BLaER1 treated with 17β-estradiol and CSF1 and Interleukin-3, amounts not matched to agents 10 nM and 100 nM (cell line): ENCODE measurements around the gene SELENOS.
A peak's percentile ranks its signal among the peaks of the same experiment; 100 is the strongest.

Experiments
- H3K27ac ChIP-seq, 11 experiments: shearing (Covaris generic); formaldehyde crosslinking; 2 replicates each; pipeline ENCODE4 v1.8.1; 2022
- H3K27me3 ChIP-seq, 11 experiments: shearing (Covaris generic); formaldehyde crosslinking; 2 replicates each; pipeline ENCODE4 v1.8.1; 2022
- H3K36me3 ChIP-seq, 11 experiments: shearing (Covaris generic); formaldehyde crosslinking; 2 replicates each; pipeline ENCODE4 v1.8.1; 2022
- H3K4me1 ChIP-seq, 10 experiments: shearing (Covaris generic); formaldehyde crosslinking; 2 replicates each; pipeline ENCODE4 v1.8.1; 2022
- H3K4me2 ChIP-seq, 11 experiments: shearing (Covaris generic); formaldehyde crosslinking; 2 replicates each; pipeline ENCODE4 v1.8.1; 2022
- H3K4me3 ChIP-seq, 10 experiments: shearing (Covaris generic); formaldehyde crosslinking; 2 replicates each; pipeline ENCODE4 v1.8.1; 2022
- H3K9ac ChIP-seq, 11 experiments: shearing (Covaris generic); formaldehyde crosslinking; 2 replicates each; pipeline ENCODE4 v1.8.1; 2022
- H3K9me3 ChIP-seq, 11 experiments: shearing (Covaris generic); formaldehyde crosslinking; replicated peaks in 1 of 11; 2 replicates each; pipeline ENCODE4 v1.8.1; 2022
- H4K20me1 ChIP-seq, 11 experiments: shearing (Covaris generic); formaldehyde crosslinking; 2 replicates each; pipeline ENCODE4 v1.8.1; 2022
- Cebpa-rat ChIP-seq, 11 experiments: shearing (Covaris generic); IDR thresholded peaks; 2 replicates each; pipeline ENCODE4 v1.8.1; 2022

Gene SELENOS

GRCh38 chr15:101313041-101313761 lies 35.9 kb upstream of the SELENOS start:
- Histone ChIP-seq H3K27ac (no peak overlapping the region), H3K9me3 (no peaks in the 10 kb centered on the region), H3K9ac (no peak overlapping the region), H4K20me1 (no peaks in the 10 kb centered on the region), H3K27me3 (no peaks in the 10 kb centered on the region), H3K36me3 (no peaks in the 10 kb centered on the region), H3K4me1 (peaks cover 0 to 18% (median 10%) of the 10 kb centered on the region in 10 experiments; a peak in 12 of 20 replicates), H3K4me2 (no peak overlapping the region), H3K4me3 (no peak overlapping the region)
- TF ChIP-seq Cebpa-rat (IDR thresholded peaks at IDR 0.05), result no peak

- Histone ChIP-seq H3K36me3 (no peaks in the 10 kb centered on the region), H4K20me1 (peaks cover 0 to 2% (median 0%) of the 10 kb centered on the region in 11 experiments; a peak in 1 of 22 replicates), H3K4me2 (no peak overlapping the region), H3K27me3 (no peaks in the 10 kb centered on the region), H3K27ac (no peak overlapping the region), H3K9ac (no peak overlapping the region), H3K4me3 (no peak overlapping the region), H3K9me3 (no peaks in the 10 kb centered on the region), H3K4me1 (peaks cover 0 to 33% (median 17%) of the 10 kb centered on the region in 10 experiments; a peak in 12 of 20 replicates)
- no peak for TF ChIP-seq Cebpa-rat (IDR thresholded peaks at IDR 0.05)
Observed at GRCh38 chr15:101310508-101310907, 33.2 kb upstream of the SELENOS start.

GRCh38 chr15:101310161-101310480 lies 32.8 kb upstream of the SELENOS start:
- H3K4me3 ChIP-seq, result no peak overlapping the region
- no peaks in the 10 kb centered on the region for H3K27me3 ChIP-seq
- no peak overlapping the region for H3K4me2 ChIP-seq
- H3K4me1 ChIP-seq, result peaks cover 0 to 31% (median 15%) of the 10 kb centered on the region in 10 experiments; a peak in 11 of 20 replicates
- H3K9ac ChIP-seq, result no peak overlapping the region
- peaks cover 0 to 2% (median 0%) of the 10 kb centered on the region in 11 experiments; a peak in 1 of 22 replicates for H4K20me1 ChIP-seq
- H3K9me3 ChIP-seq, result no peaks in the 10 kb centered on the region
- H3K36me3 ChIP-seq, result no peaks in the 10 kb centered on the region
- no peak overlapping the region for H3K27ac ChIP-seq
- TF ChIP-seq Cebpa-rat (IDR thresholded peaks at IDR 0.05), result no peak

GRCh38 chr15:101309436-101310160 lies 32.3 kb upstream of the SELENOS start:
- Histone ChIP-seq H3K4me1 (peaks cover 0 to 28% (median 15%) of the 10 kb centered on the region in 10 experiments; a peak in 11 of 20 replicates), H3K27me3 (no peaks in the 10 kb centered on the region), H3K27ac (no peak overlapping the region), H3K9me3 (no peaks in the 10 kb centered on the region), H3K4me3 (no peak overlapping the region), H4K20me1 (peaks cover 0 to 2% (median 0%) of the 10 kb centered on the region in 11 experiments; a peak in 1 of 22 replicates), H3K9ac (no peak overlapping the region), H3K4me2 (no peak overlapping the region), H3K36me3 (no peaks in the 10 kb centered on the region)
- no peak for TF ChIP-seq Cebpa-rat (IDR thresholded peaks at IDR 0.05)

GRCh38 chr15:101308604-101309435 lies 31.5 kb upstream of the SELENOS start:
- H3K4me3 ChIP-seq, result no peak overlapping the region
- H3K4me1 ChIP-seq, result peaks cover 0 to 28% (median 15%) of the 10 kb centered on the region in 10 experiments; a peak in 11 of 20 replicates
- no peak overlapping the region for H3K4me2 ChIP-seq
- H3K9ac ChIP-seq, result no peak overlapping the region
- no peak overlapping the region for H3K27ac ChIP-seq
- no peaks in the 10 kb centered on the region for H3K36me3 ChIP-seq
- peaks cover 0 to 2% (median 0%) of the 10 kb centered on the region in 11 experiments; a peak in 1 of 22 replicates for H4K20me1 ChIP-seq
- no peaks in the 10 kb centered on the region for H3K27me3 ChIP-seq
- no peaks in the 10 kb centered on the region for H3K9me3 ChIP-seq
- no peak for TF ChIP-seq Cebpa-rat (IDR thresholded peaks at IDR 0.05)

- H3K9me3 ChIP-seq, result no peaks in the 10 kb centered on the region
- no peak overlapping the region for H3K27ac ChIP-seq
- TF ChIP-seq Cebpa-rat (IDR thresholded peaks at IDR 0.05), result no peak
- H3K4me3 ChIP-seq, result no peak overlapping the region
- no peak overlapping the region for H3K9ac ChIP-seq
- H3K4me2 ChIP-seq, result peak overlapping the region in 4 of 11 experiments; percentile 31 to 48 (median 36); a peak in 5 of 22 replicates
- H4K20me1 ChIP-seq, result peaks cover 0 to 2% (median 0%) of the 10 kb centered on the region in 11 experiments; a peak in 1 of 22 replicates
- H3K4me1 ChIP-seq, result peaks cover 0 to 28% (median 15%) of the 10 kb centered on the region in 10 experiments; a peak in 11 of 20 replicates
- H3K27me3 ChIP-seq, result no peaks in the 10 kb centered on the region
- no peaks in the 10 kb centered on the region for H3K36me3 ChIP-seq
Observed at GRCh38 chr15:101307897-101308603, 30.8 kb upstream of the SELENOS start.

- H3K27me3 ChIP-seq, result no peaks in the 10 kb centered on the region
- no peaks in the 10 kb centered on the region for H3K36me3 ChIP-seq
- TF ChIP-seq Cebpa-rat (IDR thresholded peaks at IDR 0.05), result no peak
- H3K9ac ChIP-seq, result no peak overlapping the region
- H3K4me3 ChIP-seq, result no peak overlapping the region
- H3K27ac ChIP-seq, result no peak overlapping the region
- no peaks in the 10 kb centered on the region for H3K9me3 ChIP-seq
- H3K4me2 ChIP-seq, result peak overlapping the region in 7 of 11 experiments; percentile 27 to 48 (median 32); a peak in 13 of 22 replicates
- peaks cover 0 to 28% (median 16%) of the 10 kb centered on the region in 10 experiments; a peak in 11 of 20 replicates for H3K4me1 ChIP-seq
- peaks cover 0 to 2% (median 0%) of the 10 kb centered on the region in 11 experiments; a peak in 1 of 22 replicates for H4K20me1 ChIP-seq
Observed at GRCh38 chr15:101307048-101307896, 30.0 kb upstream of the SELENOS start.
